Common myeloid progenitor, CD34-positive (primary cell): ENCODE results near the gene WDFY2.
A peak's percentile ranks its signal among the peaks of the same experiment; 100 is the strongest.

ENCODE experiments used
- CTCF ChIA-PET: fragments of 350-600 bp; sonication (Branson Sonifier 250); formaldehyde crosslinking; loops from one replicate; lab custom pipeline; 2021; ENCODE audit warnings: antibody characterized with exemption; lab: Charles Lee
- POLR2A ChIA-PET: fragments of 350-600 bp; sonication (Branson Sonifier 250); formaldehyde crosslinking; loops from one replicate; lab custom pipeline; 2021; ENCODE audit warnings: antibody characterized with exemption; lab: Charles Lee
- DNase-seq, 3 donors: peaks; one replicate each; pipeline versions ENCODE4 v3.0.0 to v3.0.0-alpha.2; 2013
- H3K27ac ChIP-seq, 2 experiments: 1 replicate in 1 of 2; 2 replicates in 1 of 2; pipeline ENCODE4 v1.7.0; 2013; ENCODE audit warnings: inconsistent platforms in 2 of 2, low read length in 2 of 2, mild to moderate bottlenecking in 2 of 2, low read depth in 1 of 2, moderate library complexity in 1 of 2; ENCODE audit not compliant: severe bottlenecking in 2 of 2, insufficient read depth in 1 of 2, poor library complexity in 1 of 2
- H3K27me3 ChIP-seq, 5 experiments: replicated peaks in 2 of 5; 1 replicate in 3 of 5; 2 replicates in 2 of 5; pipeline versions ENCODE4 v1.6.1 to v1.7.0; 2013; ENCODE audit warnings: low read length in 4 of 5, mild to moderate bottlenecking in 2 of 5, moderate library complexity in 2 of 5, inconsistent platforms in 1 of 5; ENCODE audit not compliant: insufficient read depth in 5 of 5, control insufficient read depth in 4 of 5
- H3K36me3 ChIP-seq, 4 experiments: 1 replicate in 2 of 4; 2 replicates in 2 of 4; pipeline versions ENCODE4 v1.6.1 to v1.7.0; 2013; ENCODE audit warnings: low read length in 3 of 4, control low read depth in 1 of 4, mild to moderate bottlenecking in 1 of 4; ENCODE audit not compliant: control insufficient read depth in 4 of 4, insufficient read depth in 4 of 4
- H3K4me1 ChIP-seq, 4 experiments: 1 replicate in 3 of 4; 2 replicates in 1 of 4; pipeline versions ENCODE4 v1.6.1 to v1.7.1; 2013; ENCODE audit warnings: low read length in 3 of 4, mild to moderate bottlenecking in 3 of 4, control low read depth in 1 of 4, inconsistent platforms in 1 of 4, moderate library complexity in 1 of 4; ENCODE audit not compliant: control insufficient read depth in 4 of 4, insufficient read depth in 4 of 4; ENCODE audit errors: control extremely low read depth in 1 of 4
- H3K4me3 ChIP-seq, 7 experiments: 1 replicate in 4 of 7; 2 replicates in 3 of 7; pipeline versions ENCODE4 v1.5.1 to v1.7.0; 2013; ENCODE audit warnings: mild to moderate bottlenecking in 7 of 7, low read length in 6 of 7, moderate library complexity in 6 of 7, inconsistent platforms in 2 of 7, low read depth in 2 of 7, control low read depth in 1 of 7; ENCODE audit not compliant: insufficient read depth in 4 of 7, control insufficient read depth in 1 of 7; ENCODE audit errors: extremely low read depth in 1 of 7
- H3K9me3 ChIP-seq, 5 experiments: 1 replicate in 4 of 5; 2 replicates in 1 of 5; pipeline versions ENCODE4 v1.6.1 to v1.7.1; 2013; ENCODE audit warnings: low read length in 4 of 5, mild to moderate bottlenecking in 2 of 5, inconsistent platforms in 1 of 5, low read depth in 1 of 5, moderate library complexity in 1 of 5; ENCODE audit not compliant: control insufficient read depth in 4 of 5, insufficient read depth in 2 of 5; ENCODE audit errors: control extremely low read depth in 1 of 5
- WGBS: methylation state at CpG from one replicate; pipeline ENCODE4 v1.1.5; 2013; ENCODE audit not compliant: insufficient coverage; 5-methylcytosine and 5-hydroxymethylcytosine counted together

The WDFY2 gene

GRCh38 chr13:51704399-51705313, 120.4 kb downstream of the WDFY2 start:
- H3K36me3 ChIP-seq, result peaks cover 4 to 28% (median 13%) of the 10 kb centered on the region in 4 experiments
- peaks cover 2 to 13% (median 4%) of the 10 kb centered on the region in 5 experiments for H3K9me3 ChIP-seq
- ChIA-PET CTCF (interaction anchor here (1.2 kb wide), 1 partner anchor 94 kb away, joined by 3 read pairs; no protein-coding TSS in a partner anchor), POLR2A (no interaction called here)
- H3K4me1 ChIP-seq, result no peaks in the 10 kb centered on the region
- no peak overlapping the region for H3K4me3 ChIP-seq
- no peak overlapping the region for H3K27ac ChIP-seq
- H3K27me3 ChIP-seq, result no peaks in the 10 kb centered on the region
- WGBS, result no CpG with 5 or more reads among the region's 3 CpGs
- DNase-seq, result no peak

- peaks cover 2 to 11% (median 4%) of the 10 kb centered on the region in 5 experiments for H3K9me3 ChIP-seq
- DNase-seq, result no peak
- no peak overlapping the region for H3K4me3 ChIP-seq
- ChIA-PET CTCF (no interaction called here), POLR2A (no interaction called here)
- H3K27ac ChIP-seq, result no peak overlapping the region
- H3K4me1 ChIP-seq, result no peaks in the 10 kb centered on the region
- no peaks in the 10 kb centered on the region for H3K27me3 ChIP-seq
- peaks cover 4 to 28% (median 13%) of the 10 kb centered on the region in 4 experiments for H3K36me3 ChIP-seq
Measured at GRCh38 chr13:51707461-51707860, 123.2 kb downstream of the WDFY2 start.

DNA sequence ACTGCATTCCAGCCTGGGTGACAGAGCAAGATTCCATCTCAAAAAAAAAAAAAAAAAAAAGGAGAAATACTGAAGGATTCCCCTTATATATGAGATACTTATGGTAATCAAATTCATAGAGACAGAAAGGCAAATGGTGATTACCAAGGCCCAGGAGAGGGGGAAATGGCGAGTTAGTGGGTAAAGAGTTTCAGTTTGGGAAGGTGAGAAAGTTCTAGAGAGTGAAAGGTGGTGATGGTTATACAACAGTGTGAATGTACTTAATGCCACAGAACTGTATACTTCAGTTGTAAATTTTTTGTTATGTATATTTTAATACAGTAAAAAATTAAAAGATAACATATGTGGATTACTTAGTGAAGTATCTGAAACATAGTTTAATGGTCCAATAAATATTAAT, 129.5 kb downstream of the WDFY2 start:
- 100% methylated on average over 1 of the region's 1 CpG for WGBS
- Histone ChIP-seq H3K4me3 (no peak overlapping the region), H3K4me1 (peaks cover 0 to 6% (median 5%) of the 10 kb centered on the region in 4 experiments), H3K9me3 (peaks cover 0 to 2% (median 0%) of the 10 kb centered on the region in 5 experiments), H3K36me3 (peaks cover 0 to 2% (median under 1%) of the 10 kb centered on the region in 4 experiments), H3K27ac (no peak overlapping the region), H3K27me3 (no peaks in the 10 kb centered on the region)
- ChIA-PET CTCF (no interaction called here), POLR2A (no interaction called here)
- no peak for DNase-seq

- peaks cover 0 to 9% (median 5%) of the 10 kb centered on the region in 4 experiments for H3K36me3 ChIP-seq
- H3K27me3 ChIP-seq, result no peaks in the 10 kb centered on the region
- no peak overlapping the region for H3K27ac ChIP-seq
- no peaks in the 10 kb centered on the region for H3K9me3 ChIP-seq
- 8% methylated on average over 1 of the region's 2 CpGs for WGBS
- H3K4me3 ChIP-seq, result no peak overlapping the region
- peak; percentile 15 to 87 (median 80) for DNase-seq
- CTCF ChIA-PET, result interaction anchor here (0.6 kb wide), 1 partner anchor 76 kb away, joined by 3 read pairs; no protein-coding TSS in a partner anchor
- H3K4me1 ChIP-seq, result peaks cover 0 to 6% (median 5%) of the 10 kb centered on the region in 4 experiments
- POLR2A ChIA-PET, result no interaction called here
Measured at GRCh38 chr13:51714663-51715168, 130.5 kb downstream of the WDFY2 start.

GRCh38 chr13:51715613-51716012, 131.4 kb downstream of the WDFY2 start:
- no peak for DNase-seq
- CTCF ChIA-PET, result interaction anchor here (0.6 kb wide), 1 partner anchor 77 kb away, joined by 3 read pairs; no protein-coding TSS in a partner anchor
- POLR2A ChIA-PET, result no interaction called here

GRCh38 chr13:51717786-51718398, 133.6 kb downstream of the WDFY2 start:
- H3K4me1 ChIP-seq, result peaks cover 0 to 6% (median 5%) of the 10 kb centered on the region in 4 experiments
- H3K27me3 ChIP-seq, result no peaks in the 10 kb centered on the region
- no peak overlapping the region for H3K4me3 ChIP-seq
- no peak overlapping the region for H3K27ac ChIP-seq
- ChIA-PET CTCF (interaction anchor here (1.3 kb wide), 1 partner anchor 79 kb away, joined by 3 read pairs; no protein-coding TSS in a partner anchor), POLR2A (no interaction called here)
- H3K36me3 ChIP-seq, result peaks cover 5 to 14% (median 10%) of the 10 kb centered on the region in 4 experiments
- WGBS, result 88% methylated on average over 1 of the region's 1 CpG
- no peaks in the 10 kb centered on the region for H3K9me3 ChIP-seq
- DNase-seq, result no peak

More at GRCh38 chr13:51715613-51716012, 131.4 kb downstream of the WDFY2 start:
- H3K4me3 ChIP-seq, result no peak overlapping the region
- no peak overlapping the region for H3K27ac ChIP-seq
- H3K4me1 ChIP-seq, result peaks cover 0 to 6% (median 5%) of the 10 kb centered on the region in 4 experiments
- no peaks in the 10 kb centered on the region for H3K27me3 ChIP-seq
- WGBS, result 100% methylated on average over 2 of the region's 3 CpGs
- H3K36me3 ChIP-seq, result peaks cover 0 to 11% (median 7%) of the 10 kb centered on the region in 4 experiments
- H3K9me3 ChIP-seq, result no peaks in the 10 kb centered on the region
